WTC11 (cell line): ENCODE data around the gene PIWIL4.

Source experiments
- ESRRA ChIP-seq: sonication (generic); formaldehyde crosslinking; IDR thresholded peaks from 2 replicates; pipeline ENCODE4 v1.8.1; 2022; ENCODE audit warnings: mild to moderate bottlenecking, missing genetic modification reagents, borderline replicate concordance
- GRHL2 ChIP-seq: fragments of 250-450 bp; sonication (Bioruptor Pico); IDR thresholded peaks from 2 replicates; pipeline ENCODE4 v1.8.0; 2022; ENCODE audit warnings: mild to moderate bottlenecking, moderate library complexity; ENCODE audit not compliant: insufficient replicate concordance, severe bottlenecking
- JAZF1 ChIP-seq: fragments of 250-450 bp; sonication (Bioruptor Pico); IDR thresholded peaks from 2 replicates; pipeline ENCODE4 v1.9.0; 2021; ENCODE audit warnings: moderate library complexity, mild to moderate bottlenecking, inconsistent platforms
- NR3C1 ChIP-seq: sonication (generic); formaldehyde crosslinking; conservative IDR thresholded peaks from 2 replicates; pipeline ENCODE4 v1.8.1; 2023; ENCODE audit warnings: low read depth, mild to moderate bottlenecking, missing genetic modification reagents
- TF ChIP-seq, protein P1 (sequence below): fragments of 200-600 bp; IDR thresholded peaks from 2 replicates; pipeline ENCODE4 v1.8.0; 2022; ENCODE audit warnings: antibody characterized with exemption

DNA sequence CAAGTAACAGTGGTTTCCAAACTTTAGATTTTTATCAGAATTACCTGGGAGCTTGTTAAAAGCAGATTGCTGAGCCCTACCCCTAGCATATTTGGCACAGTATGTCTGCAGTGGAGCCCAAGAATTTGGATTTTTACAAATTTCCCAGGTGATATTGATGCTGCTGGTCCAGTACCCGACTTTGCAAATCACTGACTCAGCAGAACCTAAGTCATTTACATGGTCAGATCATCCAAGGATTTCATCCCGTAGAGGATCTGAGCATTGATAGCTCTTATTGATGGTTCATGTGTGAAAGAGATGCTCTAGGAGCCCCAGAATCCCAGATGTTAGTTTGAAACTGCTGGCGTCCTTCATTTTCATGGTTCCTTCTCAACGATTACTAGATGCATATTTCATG, 48.9 kb upstream of the PIWIL4 start:
- TF ChIP-seq GRHL2 (CRISPR knock-in tag) (no peak), NR3C1 (CRISPR knock-in tag) (no peak), JAZF1 (CRISPR knock-in tag) (no peak), ESRRA (no peak)
- TF ChIP-seq, protein P1, sequence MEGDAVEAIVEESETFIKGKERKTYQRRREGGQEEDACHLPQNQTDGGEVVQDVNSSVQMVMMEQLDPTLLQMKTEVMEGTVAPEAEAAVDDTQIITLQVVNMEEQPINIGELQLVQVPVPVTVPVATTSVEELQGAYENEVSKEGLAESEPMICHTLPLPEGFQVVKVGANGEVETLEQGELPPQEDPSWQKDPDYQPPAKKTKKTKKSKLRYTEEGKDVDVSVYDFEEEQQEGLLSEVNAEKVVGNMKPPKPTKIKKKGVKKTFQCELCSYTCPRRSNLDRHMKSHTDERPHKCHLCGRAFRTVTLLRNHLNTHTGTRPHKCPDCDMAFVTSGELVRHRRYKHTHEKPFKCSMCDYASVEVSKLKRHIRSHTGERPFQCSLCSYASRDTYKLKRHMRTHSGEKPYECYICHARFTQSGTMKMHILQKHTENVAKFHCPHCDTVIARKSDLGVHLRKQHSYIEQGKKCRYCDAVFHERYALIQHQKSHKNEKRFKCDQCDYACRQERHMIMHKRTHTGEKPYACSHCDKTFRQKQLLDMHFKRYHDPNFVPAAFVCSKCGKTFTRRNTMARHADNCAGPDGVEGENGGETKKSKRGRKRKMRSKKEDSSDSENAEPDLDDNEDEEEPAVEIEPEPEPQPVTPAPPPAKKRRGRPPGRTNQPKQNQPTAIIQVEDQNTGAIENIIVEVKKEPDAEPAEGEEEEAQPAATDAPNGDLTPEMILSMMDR: no peak
